ENCODE data around the gene YAP1.

The YAP1 gene

GRCh38 chr11:102268083-102268984, 158.1 kb downstream of the YAP1 start:
- no peaks in the 10 kb centered on the region for H3K36me3 Mint-ChIP-seq
- H3K27ac Mint-ChIP-seq = no peak overlapping the region
- no peaks in the 10 kb centered on the region for H3K9me3 Mint-ChIP-seq
- DNase-seq = peak; percentile 81
- CTCF ChIA-PET = interaction anchor here (0.5 to 2.8 kb wide), 12 partner anchors 11 to 407 kb away, joined by 3 to 15 read pairs (median 4); no protein-coding TSS in a partner anchor
- H3K4me1 Mint-ChIP-seq = peaks cover 30% of the 10 kb centered on the region
- peaks cover 50% of the 10 kb centered on the region for H3K27me3 Mint-ChIP-seq
- H3K4me3 Mint-ChIP-seq = peak overlapping the region; percentile 52

DNA sequence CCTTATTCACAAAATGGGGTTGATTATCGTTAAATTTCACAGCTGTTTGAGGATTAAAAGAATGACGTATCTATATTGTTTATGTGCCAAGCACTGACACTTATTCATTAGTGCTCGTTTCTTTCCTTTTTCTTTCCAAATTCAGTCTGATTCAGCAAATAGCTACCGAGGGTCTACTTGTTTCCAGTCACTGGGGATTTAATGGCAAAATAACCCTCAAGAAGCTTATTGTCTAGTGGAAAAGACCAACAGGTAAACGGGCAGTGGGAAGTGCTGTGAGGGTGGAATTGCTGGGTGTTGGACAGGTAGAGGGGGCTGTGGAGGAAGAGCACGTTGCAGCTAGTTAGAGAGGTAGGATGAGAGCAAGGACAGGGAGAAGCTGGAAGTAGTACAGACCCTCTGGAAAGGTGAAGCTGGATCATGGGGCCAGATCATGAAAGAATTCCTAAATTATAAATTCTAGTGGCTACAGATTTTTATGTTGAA, 158.8 kb downstream of the YAP1 start:
- Mint-ChIP-seq H3K27me3 (peaks cover 50% of the 10 kb centered on the region), H3K4me1 (peaks cover 30% of the 10 kb centered on the region), H3K36me3 (no peaks in the 10 kb centered on the region), H3K9me3 (no peaks in the 10 kb centered on the region), H3K27ac (no peak overlapping the region), H3K4me3 (peak overlapping the region; percentile 52)
- DNase-seq = no peak
- CTCF ChIA-PET = interaction anchor here (0.5 to 2.8 kb wide), 16 partner anchors 9 to 408 kb away, joined by 3 to 15 read pairs (median 4); no protein-coding TSS in a partner anchor

- Mint-ChIP-seq H3K9me3 (no peaks in the 10 kb centered on the region), H3K27me3 (peaks cover 44% of the 10 kb centered on the region), H3K4me1 (peaks cover 30% of the 10 kb centered on the region), H3K27ac (no peak overlapping the region), H3K4me3 (no peak overlapping the region), H3K36me3 (no peaks in the 10 kb centered on the region)
- CTCF ChIA-PET = interaction anchor here (0.9 to 2.8 kb wide), 10 partner anchors 10 to 396 kb away, joined by 3 to 15 read pairs (median 5); no protein-coding TSS in a partner anchor
- no peak for DNase-seq
Observed at GRCh38 chr11:102269927-102270326, 159.7 kb downstream of the YAP1 start.

DNA sequence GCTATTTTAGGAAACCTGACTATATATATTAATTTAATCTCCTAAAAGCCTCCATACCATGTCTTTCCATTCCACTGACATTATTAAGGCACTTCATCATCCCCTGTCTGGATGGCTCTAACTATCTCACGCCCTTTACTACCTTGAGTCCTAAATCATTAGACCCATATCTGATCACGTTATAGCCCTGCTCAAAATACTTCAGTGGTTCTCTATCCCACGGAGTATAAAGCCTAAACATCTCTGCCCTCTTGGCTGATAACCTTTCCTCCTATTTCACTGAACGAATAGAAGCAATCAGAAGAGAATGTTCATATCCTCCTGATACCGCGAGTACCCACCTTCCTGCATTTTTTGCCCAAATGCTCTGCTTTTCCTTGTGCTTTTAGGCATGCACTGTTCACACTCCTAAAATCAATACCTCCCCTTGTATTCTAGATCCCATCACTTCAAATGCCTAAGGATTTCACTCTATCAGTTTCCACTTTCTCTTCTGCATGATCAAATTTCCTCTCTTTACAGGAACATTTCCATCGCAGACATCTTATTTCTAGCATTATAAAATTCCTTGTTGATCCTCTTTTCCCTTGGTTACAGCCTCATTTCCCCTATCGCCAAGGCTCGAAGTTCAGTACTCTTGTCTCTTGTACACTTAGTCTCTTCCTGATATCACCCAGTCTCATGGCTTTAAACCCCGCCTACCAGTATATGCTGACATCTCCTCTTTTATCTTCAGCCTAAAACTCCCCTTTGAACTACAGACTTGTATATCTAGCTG, 162.0 kb downstream of the YAP1 start:
- Mint-ChIP-seq H3K27ac (no peak overlapping the region), H3K9me3 (no peaks in the 10 kb centered on the region), H3K4me3 (no peak overlapping the region), H3K36me3 (no peaks in the 10 kb centered on the region), H3K27me3 (peaks cover 38% of the 10 kb centered on the region), H3K4me1 (peaks cover 30% of the 10 kb centered on the region)
- no peak for DNase-seq
- CTCF ChIA-PET = no interaction called here

DNA sequence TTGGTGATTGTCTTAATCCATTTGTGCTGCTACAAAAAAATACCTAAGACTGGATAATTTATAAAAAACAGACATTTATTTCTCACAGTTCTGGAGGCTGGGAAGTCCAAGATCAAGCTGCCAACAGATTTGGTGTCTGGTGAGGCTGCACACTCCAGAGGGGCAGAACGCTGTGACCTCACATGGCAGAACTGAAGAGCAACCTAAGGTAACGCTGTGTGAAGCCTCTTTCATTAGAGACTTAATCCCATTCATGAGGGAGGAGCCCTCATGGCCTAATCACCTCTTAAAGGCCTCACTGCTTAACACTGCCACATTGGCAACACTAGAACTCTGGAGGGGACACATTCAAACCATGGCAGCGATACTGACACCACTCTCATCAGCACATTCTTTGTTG, 164.4 kb downstream of the YAP1 start:
- CTCF ChIA-PET = interaction anchor here (1.3 kb wide), 1 partner anchor 339 kb away, joined by 4 read pairs; no protein-coding TSS in a partner anchor
- H3K4me3 Mint-ChIP-seq = no peak overlapping the region
- peaks cover 18% of the 10 kb centered on the region for H3K4me1 Mint-ChIP-seq
- H3K27ac Mint-ChIP-seq = no peak overlapping the region
- H3K36me3 Mint-ChIP-seq = no peaks in the 10 kb centered on the region
- H3K9me3 Mint-ChIP-seq = no peaks in the 10 kb centered on the region
- no peak for DNase-seq
- peaks cover 18% of the 10 kb centered on the region for H3K27me3 Mint-ChIP-seq

DNA sequence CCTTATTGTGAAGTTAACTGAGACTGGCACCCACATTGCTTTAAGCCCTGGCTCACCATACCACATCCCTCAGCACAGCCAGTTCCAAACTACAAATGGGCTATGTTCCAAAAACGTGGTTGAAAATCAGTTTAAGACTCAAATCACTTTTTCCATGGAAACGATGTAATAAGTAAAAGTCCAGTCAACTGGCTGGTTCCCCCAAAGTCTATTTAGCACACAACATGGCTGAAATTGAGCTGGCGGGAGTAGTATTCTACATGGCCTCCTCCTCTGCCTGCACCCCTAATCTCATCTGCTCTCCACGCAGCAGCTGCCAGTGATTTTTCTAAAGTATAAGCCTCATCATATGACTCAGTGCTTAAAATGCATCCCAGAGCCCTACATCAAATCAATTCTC, 166.1 kb downstream of the YAP1 start:
- CTCF ChIA-PET = interaction anchor here (0.6 to 0.7 kb wide), 2 partner anchors 18 to 836 kb away, joined by 3 read pairs; no protein-coding TSS in a partner anchor
- peaks cover 15% of the 10 kb centered on the region for H3K4me1 Mint-ChIP-seq
- H3K4me3 Mint-ChIP-seq = no peak overlapping the region

GRCh38 chr11:102276783-102277182, 166.5 kb downstream of the YAP1 start:
- Mint-ChIP-seq H3K4me3 (no peak overlapping the region), H3K27me3 (peaks cover 7% of the 10 kb centered on the region), H3K9me3 (no peaks in the 10 kb centered on the region), H3K27ac (no peak overlapping the region), H3K36me3 (no peaks in the 10 kb centered on the region), H3K4me1 (peaks cover 15% of the 10 kb centered on the region)
- no peak for DNase-seq
- CTCF ChIA-PET = interaction anchor here (0.6 kb wide), 1 partner anchor 17 kb away, joined by 3 read pairs; no protein-coding TSS in a partner anchor

More for the DNA sequence above, 166.1 kb downstream of the YAP1 start:
- DNase-seq = no peak
- H3K36me3 Mint-ChIP-seq = no peaks in the 10 kb centered on the region
- no peaks in the 10 kb centered on the region for H3K9me3 Mint-ChIP-seq
- H3K27ac Mint-ChIP-seq = no peak overlapping the region
- peaks cover 8% of the 10 kb centered on the region for H3K27me3 Mint-ChIP-seq

GRCh38 chr11:102279641-102280170, 169.5 kb downstream of the YAP1 start:
- no peak for DNase-seq
- no peaks in the 10 kb centered on the region for H3K36me3 Mint-ChIP-seq
- H3K27me3 Mint-ChIP-seq = peaks cover 7% of the 10 kb centered on the region
- CTCF ChIA-PET = interaction anchor here (1.2 to 1.7 kb wide), 5 partner anchors 9 to 334 kb away, joined by 4 to 15 read pairs (median 7); no protein-coding TSS in a partner anchor
- H3K9me3 Mint-ChIP-seq = no peaks in the 10 kb centered on the region
- peaks cover 10% of the 10 kb centered on the region for H3K4me1 Mint-ChIP-seq
- H3K27ac Mint-ChIP-seq = no peak overlapping the region
- H3K4me3 Mint-ChIP-seq = no peak overlapping the region

DNA sequence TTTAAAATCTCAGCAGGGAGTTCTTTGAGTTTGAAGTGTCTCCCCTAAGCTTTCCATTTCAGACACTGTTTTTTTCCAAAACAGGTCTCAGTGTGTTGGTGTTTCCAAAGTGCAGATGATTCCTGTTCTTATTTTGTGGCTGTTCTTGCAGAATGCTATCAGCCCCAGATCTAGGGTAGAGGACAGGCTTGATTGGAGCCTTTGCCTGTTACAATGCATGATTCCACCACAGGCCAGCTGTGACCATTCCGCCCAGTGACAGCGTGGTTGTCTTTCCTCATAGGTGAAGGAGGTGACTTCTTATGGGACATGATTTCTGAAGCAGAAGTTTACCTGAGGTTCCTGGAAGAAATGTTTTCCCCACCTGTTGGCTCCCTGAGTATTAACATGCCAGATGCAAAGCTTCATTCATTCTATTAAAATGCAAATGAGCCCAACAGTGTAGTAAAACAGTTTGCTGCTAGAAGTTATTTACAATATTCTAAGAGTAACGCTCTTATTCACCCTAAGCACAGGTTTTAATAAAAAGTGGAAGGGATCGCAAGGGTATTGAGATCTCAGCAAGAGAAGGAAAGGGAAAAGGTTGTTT, 170.1 kb downstream of the YAP1 start:
- CTCF ChIA-PET = interaction anchor here (1.2 to 1.7 kb wide), 4 partner anchors 8 to 62 kb away, joined by 4 to 15 read pairs (median 8); no protein-coding TSS in a partner anchor

More for the DNA sequence above, 170.1 kb downstream of the YAP1 start:
- Mint-ChIP-seq H3K27me3 (peaks cover 7% of the 10 kb centered on the region), H3K9me3 (no peaks in the 10 kb centered on the region), H3K4me3 (no peak overlapping the region), H3K27ac (no peak overlapping the region), H3K4me1 (peaks cover 10% of the 10 kb centered on the region), H3K36me3 (no peaks in the 10 kb centered on the region)
- no peak for DNase-seq

Data from activated naive CD4-positive, alpha-beta T cell treated with anti-CD3 and anti-CD28 coated beads, Interleukin-2, amount 10 ng/mL, durations not matched to agents 7 days and 5 days (primary cell).